Calu3 (cell line): ENCODE data around the gene TBL1XR1. TPM values are rescaled to one million over a fixed set of nuclear protein-coding genes. Genes with fewer than 3 reads are reported as not detected.

Experiments
- BruUV-seq: library from RNA; stranded (reverse); fragments of 400-500 nt; replicated peaks from 2 replicates; lab custom pipeline; 2021; lab: Mats Ljungman, UMichigan
- CTCF ChIA-PET: fragments of 300-600 bp; sonication (Branson Sonifier 250); formaldehyde crosslinking; loops from one replicate; lab custom pipeline; 2022; ENCODE audit warnings: antibody characterized with exemption; lab: Charles Lee
- DNase-seq: peaks from one replicate; pipeline ENCODE4 v3.0.0; 2022
- H3K27ac Mint-ChIP-seq: one replicate; pipeline ENCODE4 v1.8.0; 2022; ENCODE audit warnings: mixed read lengths; ENCODE audit not compliant: unreplicated experiment
- H3K27me3 Mint-ChIP-seq: one replicate; pipeline ENCODE4 v1.8.0; 2022; ENCODE audit warnings: mixed read lengths; ENCODE audit not compliant: unreplicated experiment
- H3K36me3 Mint-ChIP-seq: one replicate; pipeline ENCODE4 v1.8.0; 2022; ENCODE audit warnings: mild to moderate bottlenecking, moderate library complexity, mixed read lengths; ENCODE audit not compliant: insufficient read depth, unreplicated experiment
- H3K4me1 Mint-ChIP-seq: one replicate; pipeline ENCODE4 v1.8.0; 2022; ENCODE audit warnings: mild to moderate bottlenecking, low read depth, mixed read lengths; ENCODE audit not compliant: unreplicated experiment
- H3K4me3 Mint-ChIP-seq: one replicate; pipeline ENCODE4 v1.8.0; 2022; ENCODE audit warnings: mild to moderate bottlenecking, low read depth, moderate library complexity, mixed read lengths; ENCODE audit not compliant: unreplicated experiment
- H3K9me3 Mint-ChIP-seq: one replicate; pipeline ENCODE4 v1.8.0; 2022; ENCODE audit warnings: low read depth, mixed read lengths; ENCODE audit not compliant: unreplicated experiment
- intact Hi-C: fragments of 100-400 bp; cut with micrococcal nuclease; formaldehyde crosslinking; loops from one replicate; pipeline ENCODE4 v1.10.0; 2022; ENCODE audit not compliant: unreplicated experiment
- total RNA-seq: library from RNA; stranded (reverse); gene quantifications from 2 replicates; pipeline ENCODE4 v1.2.3, GENCODE V29; 2022
- TF ChIP-seq, protein P1 (sequence below): fragments of 200-600 bp; IDR thresholded peaks from one replicate; pipeline ENCODE4 v1.8.0; 2022; ENCODE audit warnings: antibody characterized with exemption; ENCODE audit not compliant: unreplicated experiment

Gene TBL1XR1
- total RNA-seq, 1 experiment from 2014 or later = 206 TPM

DNA sequence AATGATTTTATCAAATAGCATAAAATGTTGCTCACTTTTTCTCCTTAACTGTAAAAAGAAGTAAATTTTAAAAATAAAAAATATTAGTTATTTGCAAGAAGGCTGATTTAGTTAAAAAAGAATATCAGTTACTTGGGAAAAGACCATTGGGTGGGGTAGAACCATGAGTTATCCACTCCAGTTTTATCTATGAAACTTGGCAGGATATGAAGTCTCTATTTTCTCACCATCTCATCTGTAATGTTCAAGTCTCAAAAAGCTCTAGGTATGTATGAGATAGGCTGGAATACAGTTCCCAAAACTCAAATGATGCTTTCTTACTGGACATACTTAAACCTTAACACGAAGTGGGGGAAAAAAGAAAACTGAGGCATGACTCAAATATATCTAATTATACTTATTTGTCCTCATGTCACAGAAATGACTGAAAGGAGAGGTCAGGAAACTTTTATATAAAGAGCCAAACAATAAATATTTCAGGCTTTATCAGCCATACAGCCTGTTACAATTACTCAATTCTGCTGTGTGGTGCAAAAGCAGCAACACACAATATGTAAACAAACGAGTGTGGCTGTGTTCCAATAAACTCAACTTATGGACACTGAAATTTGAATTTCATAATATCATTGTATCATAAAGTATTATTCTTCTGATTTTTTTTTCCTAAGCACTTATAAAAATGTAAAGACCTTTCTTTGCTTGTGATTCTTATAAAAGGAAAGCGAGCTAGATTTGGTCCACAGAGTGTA is 131.8 kb downstream of the TBL1XR1 start:
- Mint-ChIP-seq H3K4me3 (no peak overlapping the region), H3K27ac (no peak overlapping the region), H3K36me3 (peaks cover 6% of the 10 kb centered on the region), H3K4me1 (peaks cover 9% of the 10 kb centered on the region), H3K9me3 (no peaks in the 10 kb centered on the region), H3K27me3 (no peaks in the 10 kb centered on the region)
- no TSS peak for BruUV-seq
- intact Hi-C loops = no loop called here
- TF ChIP-seq, protein P1, sequence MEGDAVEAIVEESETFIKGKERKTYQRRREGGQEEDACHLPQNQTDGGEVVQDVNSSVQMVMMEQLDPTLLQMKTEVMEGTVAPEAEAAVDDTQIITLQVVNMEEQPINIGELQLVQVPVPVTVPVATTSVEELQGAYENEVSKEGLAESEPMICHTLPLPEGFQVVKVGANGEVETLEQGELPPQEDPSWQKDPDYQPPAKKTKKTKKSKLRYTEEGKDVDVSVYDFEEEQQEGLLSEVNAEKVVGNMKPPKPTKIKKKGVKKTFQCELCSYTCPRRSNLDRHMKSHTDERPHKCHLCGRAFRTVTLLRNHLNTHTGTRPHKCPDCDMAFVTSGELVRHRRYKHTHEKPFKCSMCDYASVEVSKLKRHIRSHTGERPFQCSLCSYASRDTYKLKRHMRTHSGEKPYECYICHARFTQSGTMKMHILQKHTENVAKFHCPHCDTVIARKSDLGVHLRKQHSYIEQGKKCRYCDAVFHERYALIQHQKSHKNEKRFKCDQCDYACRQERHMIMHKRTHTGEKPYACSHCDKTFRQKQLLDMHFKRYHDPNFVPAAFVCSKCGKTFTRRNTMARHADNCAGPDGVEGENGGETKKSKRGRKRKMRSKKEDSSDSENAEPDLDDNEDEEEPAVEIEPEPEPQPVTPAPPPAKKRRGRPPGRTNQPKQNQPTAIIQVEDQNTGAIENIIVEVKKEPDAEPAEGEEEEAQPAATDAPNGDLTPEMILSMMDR = no peak
- CTCF ChIA-PET = interaction anchor here (0.6 kb wide), 1 partner anchor 864 kb away, joined by 4 read pairs; no protein-coding TSS in a partner anchor
- no peak for DNase-seq

DNA sequence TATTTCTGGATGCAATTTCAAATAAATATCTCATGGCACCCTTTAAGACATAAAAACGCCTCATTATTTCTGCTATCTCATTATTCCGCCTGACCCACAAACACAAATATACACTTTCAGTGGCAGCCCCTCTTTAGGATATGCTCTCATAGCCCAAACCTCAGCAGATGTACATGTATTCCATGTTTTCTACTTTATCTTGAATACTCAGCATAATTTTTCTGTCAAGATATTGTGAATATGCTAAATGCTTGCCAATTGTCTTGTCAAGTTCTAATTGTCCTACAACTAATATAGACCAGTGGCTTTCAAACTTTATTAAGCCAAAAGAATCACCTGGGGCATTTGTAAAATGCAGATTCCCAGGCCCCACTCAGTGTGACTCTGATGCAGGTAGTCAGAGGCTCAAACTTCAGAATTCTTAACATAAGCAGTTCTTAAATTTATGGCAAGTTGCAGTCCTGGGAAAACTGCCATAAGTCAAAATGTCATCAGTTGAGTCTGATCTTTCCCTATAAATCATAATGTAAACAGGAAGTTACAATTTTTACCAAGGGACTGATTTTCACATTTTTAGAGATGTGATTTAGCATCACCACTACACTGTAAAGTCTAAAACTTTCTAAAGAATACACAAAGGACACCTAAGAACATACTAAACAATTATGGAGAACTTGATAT is 135.1 kb downstream of the TBL1XR1 start:
- intact Hi-C loops = no loop called here
- Mint-ChIP-seq H3K9me3 (no peaks in the 10 kb centered on the region), H3K27me3 (no peaks in the 10 kb centered on the region), H3K36me3 (peaks cover 6% of the 10 kb centered on the region), H3K4me1 (no peaks in the 10 kb centered on the region), H3K4me3 (no peak overlapping the region), H3K27ac (no peak overlapping the region)
- TF ChIP-seq, protein P1 = no peak
- BruUV-seq = TSS peak; percentile 11
- no peak for DNase-seq
- CTCF ChIA-PET = no interaction called here

GRCh38 chr3:177061369-177061768 is 135.9 kb downstream of the TBL1XR1 start:
- Mint-ChIP-seq H3K27ac (no peak overlapping the region), H3K9me3 (no peaks in the 10 kb centered on the region), H3K27me3 (no peaks in the 10 kb centered on the region), H3K36me3 (peaks cover 6% of the 10 kb centered on the region), H3K4me1 (no peaks in the 10 kb centered on the region), H3K4me3 (no peak overlapping the region)
- TF ChIP-seq, protein P1 = no peak
- no peak for DNase-seq
- BruUV-seq = no TSS peak
- CTCF ChIA-PET = no interaction called here
- intact Hi-C loops = no loop called here

DNA sequence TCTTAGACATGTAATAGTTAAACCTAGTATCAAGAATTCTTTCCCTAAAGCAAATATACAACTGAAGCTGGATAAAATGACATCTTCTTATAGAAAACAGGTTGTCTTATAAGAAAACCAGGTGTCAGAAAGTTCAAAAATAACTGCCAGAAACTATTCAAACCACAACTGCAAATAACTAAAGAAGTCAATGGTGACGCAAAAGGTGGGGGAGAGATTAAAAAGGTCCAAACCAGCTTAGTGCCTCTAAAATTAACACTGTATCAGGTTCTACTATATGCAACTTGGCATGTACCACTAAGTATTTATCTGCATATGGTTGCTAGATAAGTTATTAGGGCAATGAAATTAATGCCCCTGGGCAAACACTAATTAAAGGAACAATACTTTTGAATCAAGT is 136.8 kb downstream of the TBL1XR1 start:
- BruUV-seq = no TSS peak
- intact Hi-C loops = no loop called here
- Mint-ChIP-seq H3K9me3 (no peaks in the 10 kb centered on the region), H3K4me3 (no peak overlapping the region), H3K4me1 (no peaks in the 10 kb centered on the region), H3K27ac (no peak overlapping the region), H3K27me3 (no peaks in the 10 kb centered on the region), H3K36me3 (peaks cover 6% of the 10 kb centered on the region)
- no peak for DNase-seq
- CTCF ChIA-PET = no interaction called here
- TF ChIP-seq, protein P1 = no peak
